Stimulated activated naive B cell treated with anti-CD40 and anti-IgM and Interleukin-4, amounts not matched to agents 10 μg/mL and 1 μg/mL and 100 μg/mL, for 72 hours (primary cell): ENCODE results near the gene MYH10.

Experiments
- ATAC-seq, 2 donors: fragments of 150-1000 bp; cut with Tn5 transposase; replicated peaks; 2 replicates each; pipeline ENCODE4 v1.10.0; 2021; ENCODE audit warnings: moderate library complexity in 1 of 2
- DNase-seq: peaks from one replicate; pipeline ENCODE4 v3.0.0; 2021
- H3K27ac Mint-ChIP-seq: one replicate; pipeline ENCODE4 v1.8.0; 2022; ENCODE audit warnings: mild to moderate bottlenecking, mixed read lengths
- H3K27me3 Mint-ChIP-seq, 2 donors: one replicate each; pipeline ENCODE4 v1.8.0; 2022; ENCODE audit warnings: mixed read lengths in 2 of 2
- H3K36me3 Mint-ChIP-seq, 2 donors: one replicate each; pipeline ENCODE4 v1.8.0; 2022; ENCODE audit warnings: mixed read lengths in 2 of 2, mild to moderate bottlenecking in 1 of 2
- H3K4me1 Mint-ChIP-seq, 2 donors: one replicate each; pipeline ENCODE4 v1.8.0; 2022; ENCODE audit warnings: mixed read lengths in 2 of 2, mild to moderate bottlenecking in 1 of 2
- H3K4me3 Mint-ChIP-seq, 2 donors: one replicate each; pipeline ENCODE4 v1.8.0; 2022; ENCODE audit warnings: mild to moderate bottlenecking in 2 of 2, mixed read lengths in 2 of 2, moderate library complexity in 1 of 2
- H3K9me3 Mint-ChIP-seq, 2 donors: one replicate each; pipeline ENCODE4 v1.8.0; 2022; ENCODE audit warnings: mixed read lengths in 2 of 2, mild to moderate bottlenecking in 1 of 2

The MYH10 gene

GRCh38 chr17:8467527-8467926 lies 163.0 kb downstream of the MYH10 start:
- no peak overlapping the region for H3K27ac Mint-ChIP-seq

GRCh38 chr17:8466873-8467272 lies 163.7 kb downstream of the MYH10 start:
- peaks cover 49 to 72% of the 10 kb centered on the region in 2 donors for H3K36me3 Mint-ChIP-seq
- H3K9me3 Mint-ChIP-seq = no peaks in the 10 kb centered on the region
- no peak for ATAC-seq
- H3K4me3 Mint-ChIP-seq = no peak overlapping the region
- peaks cover 18 to 28% of the 10 kb centered on the region in 2 donors for H3K4me1 Mint-ChIP-seq
- no peak overlapping the region for H3K27ac Mint-ChIP-seq
- no peaks in the 10 kb centered on the region for H3K27me3 Mint-ChIP-seq
- no peak for DNase-seq

More at GRCh38 chr17:8467527-8467926, 163.0 kb downstream of the MYH10 start:
- DNase-seq = no peak
- peaks cover 18 to 28% of the 10 kb centered on the region in 2 donors for H3K4me1 Mint-ChIP-seq
- H3K27me3 Mint-ChIP-seq = no peaks in the 10 kb centered on the region
- H3K9me3 Mint-ChIP-seq = no peaks in the 10 kb centered on the region
- no peak for ATAC-seq
- H3K4me3 Mint-ChIP-seq = no peak overlapping the region
- H3K36me3 Mint-ChIP-seq = peaks cover 49 to 73% of the 10 kb centered on the region in 2 donors

GRCh38 chr17:8466456-8466855 lies 164.1 kb downstream of the MYH10 start:
- no peak overlapping the region for H3K4me3 Mint-ChIP-seq
- ATAC-seq (no peak), DNase-seq (no peak)
- H3K27ac Mint-ChIP-seq = no peak overlapping the region
- no peaks in the 10 kb centered on the region for H3K9me3 Mint-ChIP-seq
- H3K36me3 Mint-ChIP-seq = peaks cover 53 to 72% of the 10 kb centered on the region in 2 donors
- H3K4me1 Mint-ChIP-seq = peaks cover 18 to 28% of the 10 kb centered on the region in 2 donors
- H3K27me3 Mint-ChIP-seq = no peaks in the 10 kb centered on the region

GRCh38 chr17:8465759-8466158 lies 164.8 kb downstream of the MYH10 start:
- ATAC-seq (no peak), DNase-seq (no peak)
- H3K4me3 Mint-ChIP-seq = no peak overlapping the region
- no peaks in the 10 kb centered on the region for H3K27me3 Mint-ChIP-seq
- peaks cover 54 to 66% of the 10 kb centered on the region in 2 donors for H3K36me3 Mint-ChIP-seq
- peaks cover 18 to 28% of the 10 kb centered on the region in 2 donors for H3K4me1 Mint-ChIP-seq
- no peak overlapping the region for H3K27ac Mint-ChIP-seq
- no peaks in the 10 kb centered on the region for H3K9me3 Mint-ChIP-seq

GRCh38 chr17:8465356-8465755 lies 165.2 kb downstream of the MYH10 start:
- Mint-ChIP-seq H3K4me3 (no peak overlapping the region), H3K9me3 (no peaks in the 10 kb centered on the region), H3K27me3 (no peaks in the 10 kb centered on the region), H3K27ac (peak overlapping the region; percentile 73), H3K4me1 (peaks cover 18 to 28% of the 10 kb centered on the region in 2 donors), H3K36me3 (peaks cover 54 to 63% of the 10 kb centered on the region in 2 donors)
- DNase-seq (no peak), ATAC-seq (no peak)

- no peak for ATAC-seq
- DNase-seq = no peak
- no peaks in the 10 kb centered on the region for H3K9me3 Mint-ChIP-seq
- H3K27me3 Mint-ChIP-seq = no peaks in the 10 kb centered on the region
- peak overlapping the region; percentile 56 for H3K27ac Mint-ChIP-seq
- H3K4me1 Mint-ChIP-seq = peaks cover 18 to 28% of the 10 kb centered on the region in 2 donors
- peaks cover 50 to 59% of the 10 kb centered on the region in 2 donors for H3K36me3 Mint-ChIP-seq
- H3K4me3 Mint-ChIP-seq = no peak overlapping the region
Observed at GRCh38 chr17:8464941-8465340, 165.6 kb downstream of the MYH10 start.

GRCh38 chr17:8463099-8463498 lies 167.4 kb downstream of the MYH10 start:
- Mint-ChIP-seq H3K9me3 (no peaks in the 10 kb centered on the region), H3K27me3 (no peaks in the 10 kb centered on the region), H3K36me3 (peaks cover 52 to 64% of the 10 kb centered on the region in 2 donors), H3K4me1 (peaks cover 18 to 25% of the 10 kb centered on the region in 2 donors), H3K4me3 (no peak overlapping the region), H3K27ac (peak overlapping the region; percentile 75)
- DNase-seq (no peak), ATAC-seq (no peak)

GRCh38 chr17:8462564-8462963 lies 168.0 kb downstream of the MYH10 start:
- Mint-ChIP-seq H3K4me1 (peaks cover 18 to 23% of the 10 kb centered on the region in 2 donors), H3K27ac (no peak overlapping the region), H3K27me3 (no peaks in the 10 kb centered on the region), H3K9me3 (no peaks in the 10 kb centered on the region), H3K4me3 (no peak overlapping the region), H3K36me3 (peaks cover 51 to 63% of the 10 kb centered on the region in 2 donors)
- ATAC-seq (no peak), DNase-seq (no peak)

- H3K4me1 Mint-ChIP-seq = peaks cover 17 to 23% of the 10 kb centered on the region in 2 donors
- H3K27ac Mint-ChIP-seq = no peak overlapping the region
- DNase-seq (no peak), ATAC-seq (no peak)
- no peaks in the 10 kb centered on the region for H3K9me3 Mint-ChIP-seq
- no peak overlapping the region for H3K4me3 Mint-ChIP-seq
- peaks cover 49 to 63% of the 10 kb centered on the region in 2 donors for H3K36me3 Mint-ChIP-seq
- no peaks in the 10 kb centered on the region for H3K27me3 Mint-ChIP-seq
Observed at GRCh38 chr17:8459831-8460230, 170.7 kb downstream of the MYH10 start.

- peaks cover 44 to 59% of the 10 kb centered on the region in 2 donors for H3K36me3 Mint-ChIP-seq
- peaks cover 12 to 18% of the 10 kb centered on the region in 2 donors for H3K4me1 Mint-ChIP-seq
Observed at GRCh38 chr17:8459107-8459506, 171.4 kb downstream of the MYH10 start.

GRCh38 chr17:8458128-8458527 lies 172.4 kb downstream of the MYH10 start:
- no peak for ATAC-seq
- Mint-ChIP-seq H3K4me1 (peaks cover 8% of the 10 kb centered on the region in 2 donors), H3K27me3 (no peaks in the 10 kb centered on the region), H3K27ac (no peak overlapping the region), H3K36me3 (peaks cover 42 to 55% of the 10 kb centered on the region in 2 donors), H3K9me3 (no peaks in the 10 kb centered on the region), H3K4me3 (no peak overlapping the region)
- no peak for DNase-seq

More at GRCh38 chr17:8459107-8459506, 171.4 kb downstream of the MYH10 start:
- DNase-seq (no peak), ATAC-seq (no peak)
- Mint-ChIP-seq H3K9me3 (no peaks in the 10 kb centered on the region), H3K27ac (no peak overlapping the region), H3K27me3 (no peaks in the 10 kb centered on the region), H3K4me3 (no peak overlapping the region)

- Mint-ChIP-seq H3K36me3 (peaks cover 40 to 53% of the 10 kb centered on the region in 2 donors), H3K4me1 (peaks cover 5 to 6% of the 10 kb centered on the region in 2 donors), H3K27ac (peak overlapping the region; percentile 14), H3K9me3 (no peaks in the 10 kb centered on the region), H3K27me3 (no peaks in the 10 kb centered on the region), H3K4me3 (no peak overlapping the region)
- DNase-seq = no peak
- no peak for ATAC-seq
Observed at GRCh38 chr17:8455665-8456209, 174.8 kb downstream of the MYH10 start.

GRCh38 chr17:8453326-8453725 lies 177.2 kb downstream of the MYH10 start:
- ATAC-seq (no peak), DNase-seq (no peak)
- Mint-ChIP-seq H3K36me3 (peaks cover 41 to 57% of the 10 kb centered on the region in 2 donors), H3K4me3 (no peak overlapping the region), H3K27me3 (no peaks in the 10 kb centered on the region), H3K27ac (no peak overlapping the region), H3K4me1 (peaks cover 5% of the 10 kb centered on the region in 2 donors), H3K9me3 (no peaks in the 10 kb centered on the region)

- Mint-ChIP-seq H3K4me3 (no peak overlapping the region), H3K36me3 (peaks cover 36 to 55% of the 10 kb centered on the region in 2 donors), H3K4me1 (peaks cover 2 to 5% of the 10 kb centered on the region in 2 donors), H3K27ac (no peak overlapping the region), H3K27me3 (no peaks in the 10 kb centered on the region), H3K9me3 (no peaks in the 10 kb centered on the region)
- no peak for DNase-seq
- no peak for ATAC-seq
Observed at GRCh38 chr17:8451933-8452614, 178.5 kb downstream of the MYH10 start.

- Mint-ChIP-seq H3K36me3 (peaks cover 27 to 51% of the 10 kb centered on the region in 2 donors), H3K27ac (no peak overlapping the region), H3K27me3 (no peaks in the 10 kb centered on the region), H3K4me1 (peaks cover 4 to 10% of the 10 kb centered on the region in 2 donors), H3K4me3 (no peak overlapping the region), H3K9me3 (no peaks in the 10 kb centered on the region)
- ATAC-seq = no peak
- DNase-seq = no peak
Observed at GRCh38 chr17:8448310-8448709, 182.2 kb downstream of the MYH10 start.
